ENCODE measurements around the gene BEND7.
"Not testable (repeated sequence)": the region's sequence is repeated elsewhere in the genome, so short reads cannot be mapped to it uniquely, and the experiment has no call there.

BEND7 gene

GRCh38 chr10:13560597-13560996, 31.8 kb upstream of the BEND7 start:
- H3K27ac ChIP-seq: no peak overlapping the region
- TF ChIP-seq, protein P1, sequence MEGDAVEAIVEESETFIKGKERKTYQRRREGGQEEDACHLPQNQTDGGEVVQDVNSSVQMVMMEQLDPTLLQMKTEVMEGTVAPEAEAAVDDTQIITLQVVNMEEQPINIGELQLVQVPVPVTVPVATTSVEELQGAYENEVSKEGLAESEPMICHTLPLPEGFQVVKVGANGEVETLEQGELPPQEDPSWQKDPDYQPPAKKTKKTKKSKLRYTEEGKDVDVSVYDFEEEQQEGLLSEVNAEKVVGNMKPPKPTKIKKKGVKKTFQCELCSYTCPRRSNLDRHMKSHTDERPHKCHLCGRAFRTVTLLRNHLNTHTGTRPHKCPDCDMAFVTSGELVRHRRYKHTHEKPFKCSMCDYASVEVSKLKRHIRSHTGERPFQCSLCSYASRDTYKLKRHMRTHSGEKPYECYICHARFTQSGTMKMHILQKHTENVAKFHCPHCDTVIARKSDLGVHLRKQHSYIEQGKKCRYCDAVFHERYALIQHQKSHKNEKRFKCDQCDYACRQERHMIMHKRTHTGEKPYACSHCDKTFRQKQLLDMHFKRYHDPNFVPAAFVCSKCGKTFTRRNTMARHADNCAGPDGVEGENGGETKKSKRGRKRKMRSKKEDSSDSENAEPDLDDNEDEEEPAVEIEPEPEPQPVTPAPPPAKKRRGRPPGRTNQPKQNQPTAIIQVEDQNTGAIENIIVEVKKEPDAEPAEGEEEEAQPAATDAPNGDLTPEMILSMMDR (conservative IDR thresholded peaks at IDR 0.05; ENCODE audit: low read depth): no peak
- ChIA-PET CTCF (interaction anchor here (0.6 to 0.7 kb wide), 2 partner anchors 322 to 564 kb away, joined by 3 read pairs; no protein-coding TSS in a partner anchor), POLR2A (ENCODE audit: low non-redundant PET) (no interaction called here)
- no peak for DNase-seq (ENCODE audit: low spot score)

- CTCF ChIA-PET: no interaction called here
- TF ChIP-seq, protein P1 (conservative IDR thresholded peaks at IDR 0.05; ENCODE audit: low read depth): no peak
- no peak overlapping the region for H3K27ac ChIP-seq
- POLR2A ChIA-PET (ENCODE audit: low non-redundant PET): no interaction called here
- no peak for DNase-seq (ENCODE audit: low spot score)
Observed at GRCh38 chr10:13559124-13559700, 30.4 kb upstream of the BEND7 start.

DNA sequence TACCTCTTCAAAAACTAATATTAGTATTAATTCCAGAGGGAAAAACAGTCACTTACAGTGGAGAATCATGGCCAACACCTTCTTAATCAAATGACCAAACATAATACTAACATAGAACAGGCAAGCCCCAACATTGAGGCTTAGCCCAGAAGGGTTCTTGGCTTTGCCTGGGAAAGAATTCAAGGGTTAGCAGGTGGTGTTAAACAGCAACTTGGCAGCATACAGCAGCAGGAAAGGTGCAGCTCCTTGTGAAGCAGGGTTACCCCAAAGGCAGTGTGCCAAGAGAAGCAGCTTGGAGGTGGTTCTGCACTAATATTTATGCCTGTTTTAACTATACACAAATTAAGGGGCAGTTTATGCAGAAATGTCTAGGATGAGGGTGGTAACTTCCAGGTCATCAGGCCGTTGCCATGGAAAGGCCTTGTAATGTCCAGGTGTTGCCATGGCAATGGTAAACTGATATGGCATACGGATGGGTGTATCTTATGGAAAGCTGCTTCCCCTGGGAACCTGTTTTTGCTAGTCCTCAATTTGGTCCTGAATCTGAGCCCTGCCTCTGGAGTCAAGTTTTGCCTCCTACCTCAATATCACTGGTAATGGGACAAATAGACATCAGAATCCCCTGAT, 27.2 kb upstream of the BEND7 start:
- no peak overlapping the region for H3K27ac ChIP-seq
- ChIA-PET POLR2A (ENCODE audit: low non-redundant PET) (no interaction called here), CTCF (no interaction called here)
- TF ChIP-seq, protein P1 (conservative IDR thresholded peaks at IDR 0.05; ENCODE audit: low read depth): no peak
- no peak for DNase-seq (ENCODE audit: low spot score)

DNA sequence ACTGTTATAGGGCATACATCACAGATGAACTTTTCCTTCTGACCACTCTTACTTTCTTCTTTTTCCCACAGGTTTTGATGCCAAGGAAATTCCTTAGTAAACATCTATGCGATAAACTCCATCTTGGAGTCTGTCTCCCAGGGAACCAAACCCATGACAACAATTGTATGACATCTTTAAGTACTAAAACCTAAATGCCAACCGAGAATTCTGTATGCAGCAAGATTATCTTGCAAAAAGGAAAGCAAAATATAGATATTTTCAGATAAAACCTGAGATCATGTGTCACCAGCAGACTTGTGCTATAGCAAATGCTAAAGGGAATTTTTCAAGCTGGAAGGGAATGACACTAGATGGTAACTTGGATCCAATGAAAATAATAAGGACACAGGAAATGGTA, 22.0 kb upstream of the BEND7 start:
- POLR2A ChIA-PET (ENCODE audit: low non-redundant PET): no interaction called here
- no peak for DNase-seq (ENCODE audit: low spot score)
- H3K27ac ChIP-seq: no peak overlapping the region
- TF ChIP-seq, protein P1 (conservative IDR thresholded peaks at IDR 0.05; ENCODE audit: low read depth): no peak
- CTCF ChIA-PET: interaction anchor here (0.6 kb wide), 1 partner anchor 179 kb away, joined by 3 read pairs; no protein-coding TSS in a partner anchor

- ChIA-PET POLR2A (ENCODE audit: low non-redundant PET) (no interaction called here), CTCF (interaction anchor here (0.6 to 1.0 kb wide), 2 partner anchors 8 to 13 kb away, joined by 3 read pairs; no protein-coding TSS in a partner anchor)
- TF ChIP-seq, protein P1 (conservative IDR thresholded peaks at IDR 0.05; ENCODE audit: low read depth): no peak
- H3K27ac ChIP-seq: no peak overlapping the region
- no peak for DNase-seq (ENCODE audit: low spot score)
Observed at GRCh38 chr10:13542533-13542932, 13.7 kb upstream of the BEND7 start.

DNA sequence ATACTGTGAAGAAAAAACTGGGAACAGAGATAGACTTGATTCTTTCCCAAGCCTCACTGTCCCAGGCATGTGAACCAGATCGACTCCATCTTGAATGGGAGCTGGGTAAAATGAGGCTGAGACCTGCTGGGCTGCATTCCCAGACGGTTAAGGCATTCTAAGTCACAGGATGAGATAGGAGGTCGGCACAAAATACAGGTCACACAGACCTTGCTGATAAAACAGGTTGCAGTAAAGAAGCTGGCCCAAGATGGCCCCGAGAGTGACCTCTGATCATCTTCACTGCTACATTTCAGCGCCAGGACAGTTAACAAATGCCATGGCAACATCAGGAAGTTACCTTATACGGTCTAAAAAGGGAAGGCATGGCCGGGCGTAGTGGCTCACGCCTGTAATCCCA, 9.2 kb upstream of the BEND7 start:
- DNase-seq (ENCODE audit: low spot score); H3K27ac ChIP-seq; POLR2A ChIA-PET (ENCODE audit: low non-redundant PET): not testable (repeated sequence)
- CTCF ChIA-PET: interaction anchor here (0.6 to 1.1 kb wide), 3 partner anchors 16 to 239 kb away, joined by 4 to 8 read pairs (median 5); no protein-coding TSS in a partner anchor

Data from RWPE1 (cell line).